ENCODE results near the gene TMEM151A. TPM values are rescaled to one million over a fixed set of nuclear protein-coding genes. Genes with fewer than 3 reads are reported as not detected.

Gene TMEM151A
- total RNA-seq, 2 experiments from 2014 or later, result not detected

DNA sequence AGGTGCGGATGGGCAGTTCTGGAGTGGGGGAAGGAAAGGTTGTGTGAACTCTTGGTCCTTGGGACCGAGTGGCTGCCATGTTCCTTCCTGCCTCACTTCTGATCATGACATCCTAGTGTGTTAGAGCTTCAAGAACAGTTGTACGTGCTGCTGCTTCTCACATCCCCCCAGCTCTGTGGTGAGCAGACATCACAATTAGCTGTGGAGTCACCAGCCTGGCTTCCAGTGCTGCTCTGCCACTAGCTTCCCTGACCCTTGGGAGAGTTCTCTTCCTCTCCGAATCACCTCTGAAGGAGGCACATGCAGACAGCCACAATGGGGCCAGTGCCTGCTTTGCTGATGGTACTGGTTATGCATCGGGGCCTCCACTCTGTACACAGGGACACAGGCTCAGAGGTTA is 29.5 kb upstream of the TMEM151A start:
- CTCF ChIA-PET, result interaction anchor here (0.6 to 3.8 kb wide), 5 partner anchors 19 to 240 kb away, joined by 3 to 13 read pairs (median 4); partner anchors contain the start of gene YIF1A
- peaks cover 19% of the 10 kb centered on the region for H3K4me1 Mint-ChIP-seq
- no peaks in the 10 kb centered on the region for H3K27me3 Mint-ChIP-seq
- H3K36me3 Mint-ChIP-seq, result peaks cover 16% of the 10 kb centered on the region
- ATAC-seq, result no peak
- no peak for DNase-seq
- no peak overlapping the region for H3K27ac Mint-ChIP-seq
- H3K9me3 Mint-ChIP-seq (ENCODE audit: low read depth), result no peaks in the 10 kb centered on the region
- H3K4me3 Mint-ChIP-seq, result no peak overlapping the region

DNA sequence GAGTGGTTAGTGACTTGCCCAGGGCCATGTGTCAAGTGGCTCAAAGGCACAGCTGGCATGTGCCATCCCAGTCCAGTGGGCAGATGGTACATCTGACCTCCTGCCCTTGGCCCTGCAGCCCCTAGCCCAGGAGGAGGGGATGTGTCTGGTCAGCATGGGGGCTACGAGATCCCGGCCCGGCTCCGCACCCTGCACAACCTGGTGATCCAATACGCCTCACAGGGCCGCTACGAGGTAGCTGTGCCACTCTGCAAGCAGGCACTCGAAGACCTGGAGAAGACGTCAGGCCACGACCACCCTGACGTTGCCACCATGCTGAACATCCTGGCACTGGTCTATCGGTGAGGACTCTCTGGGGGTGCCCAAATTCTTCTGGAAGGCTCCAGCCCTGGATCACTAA is 29.0 kb upstream of the TMEM151A start:
- Mint-ChIP-seq H3K4me3 (no peak overlapping the region), H3K4me1 (peaks cover 21% of the 10 kb centered on the region), H3K27ac (no peak overlapping the region), H3K9me3 (ENCODE audit: low read depth) (no peaks in the 10 kb centered on the region), H3K27me3 (no peaks in the 10 kb centered on the region), H3K36me3 (peaks cover 16% of the 10 kb centered on the region)
- CTCF ChIA-PET, result interaction anchor here (0.6 to 3.8 kb wide), 4 partner anchors 18 to 89 kb away, joined by 3 to 13 read pairs (median 4); partner anchors contain the start of gene YIF1A
- no peak for ATAC-seq
- DNase-seq, result no peak

- ATAC-seq, result no peak
- H3K4me1 Mint-ChIP-seq, result peaks cover 25% of the 10 kb centered on the region
- H3K36me3 Mint-ChIP-seq, result peaks cover 16% of the 10 kb centered on the region
- H3K4me3 Mint-ChIP-seq, result no peak overlapping the region
- no peaks in the 10 kb centered on the region for H3K27me3 Mint-ChIP-seq
- no peaks in the 10 kb centered on the region for H3K9me3 Mint-ChIP-seq (ENCODE audit: low read depth)
- CTCF ChIA-PET, result interaction anchor here (0.5 to 3.8 kb wide), 5 partner anchors 18 to 349 kb away, joined by 3 to 13 read pairs (median 3); partner anchors contain the start of gene YIF1A
- H3K27ac Mint-ChIP-seq, result no peak overlapping the region
- no peak for DNase-seq
Measured at GRCh38 chr11:66263231-66263630, 28.5 kb upstream of the TMEM151A start.

DNA sequence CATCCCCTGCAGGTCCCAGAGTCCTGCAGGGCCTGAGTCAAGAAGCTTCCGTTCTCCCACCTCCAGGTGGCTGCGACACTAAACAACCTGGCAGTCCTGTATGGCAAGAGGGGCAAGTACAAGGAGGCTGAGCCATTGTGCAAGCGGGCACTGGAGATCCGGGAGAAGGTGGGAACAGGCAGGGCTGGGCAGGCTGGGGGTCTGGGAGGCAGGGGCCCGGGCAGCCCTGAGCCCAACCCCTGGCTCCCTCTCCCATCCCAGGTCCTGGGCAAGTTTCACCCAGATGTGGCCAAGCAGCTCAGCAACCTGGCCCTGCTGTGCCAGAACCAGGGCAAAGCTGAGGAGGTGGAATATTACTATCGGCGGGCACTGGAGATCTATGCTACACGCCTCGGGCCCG is 27.9 kb upstream of the TMEM151A start:
- Mint-ChIP-seq H3K36me3 (peaks cover 16% of the 10 kb centered on the region), H3K4me1 (peaks cover 21% of the 10 kb centered on the region), H3K27ac (no peak overlapping the region), H3K4me3 (no peak overlapping the region), H3K27me3 (no peaks in the 10 kb centered on the region), H3K9me3 (ENCODE audit: low read depth) (no peaks in the 10 kb centered on the region)
- no peak for ATAC-seq
- DNase-seq, result no peak
- CTCF ChIA-PET, result interaction anchor here (0.5 to 3.8 kb wide), 3 partner anchors 17 to 348 kb away, joined by 3 to 13 read pairs (median 3); no protein-coding TSS in a partner anchor

DNA sequence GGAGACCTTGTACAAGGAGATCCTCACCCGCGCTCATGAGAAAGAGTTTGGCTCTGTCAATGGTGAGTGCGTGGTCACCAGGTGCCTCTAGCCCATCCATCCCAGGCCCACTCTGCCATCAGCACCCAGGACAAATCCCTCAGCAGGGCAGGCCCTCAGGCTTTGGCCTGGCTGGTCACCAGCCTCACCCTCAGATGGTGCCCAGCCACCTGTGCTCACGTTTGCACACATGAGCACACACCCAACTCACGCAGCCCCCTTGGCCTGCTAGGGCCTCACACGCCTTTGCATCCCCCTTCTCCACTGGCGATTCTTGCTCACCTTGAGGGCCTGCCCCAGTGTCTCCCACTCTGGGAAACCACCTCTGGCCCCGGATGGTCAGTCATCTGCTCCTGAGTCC is 27.3 kb upstream of the TMEM151A start:
- H3K9me3 Mint-ChIP-seq (ENCODE audit: low read depth), result no peaks in the 10 kb centered on the region
- no peak for ATAC-seq
- DNase-seq, result no peak
- H3K27me3 Mint-ChIP-seq, result no peaks in the 10 kb centered on the region
- CTCF ChIA-PET, result interaction anchor here (1.0 to 3.8 kb wide), 4 partner anchors 17 to 45 kb away, joined by 3 to 13 read pairs (median 3); no protein-coding TSS in a partner anchor
- H3K36me3 Mint-ChIP-seq, result peaks cover 16% of the 10 kb centered on the region
- peaks cover 17% of the 10 kb centered on the region for H3K4me1 Mint-ChIP-seq
- no peak overlapping the region for H3K27ac Mint-ChIP-seq
- no peak overlapping the region for H3K4me3 Mint-ChIP-seq

DNA sequence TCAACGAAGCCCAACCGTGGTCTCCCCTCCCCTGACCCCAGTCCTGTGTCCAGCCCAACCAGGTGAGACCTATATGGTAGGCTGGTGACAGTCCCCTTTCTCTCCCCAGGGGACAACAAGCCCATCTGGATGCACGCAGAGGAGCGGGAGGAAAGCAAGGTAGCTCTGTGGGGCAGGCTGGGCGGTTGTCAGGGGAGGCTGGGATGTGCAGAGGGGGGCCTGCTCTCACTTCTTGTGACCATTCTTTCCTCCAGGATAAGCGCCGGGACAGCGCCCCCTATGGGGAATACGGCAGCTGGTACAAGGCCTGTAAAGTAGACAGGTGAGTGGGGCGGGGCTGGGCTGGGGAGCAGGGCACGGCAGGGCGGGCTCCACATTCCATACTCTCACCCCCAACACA is 26.8 kb upstream of the TMEM151A start:
- CTCF ChIA-PET, result interaction anchor here (0.6 to 3.8 kb wide), 4 partner anchors 16 to 39 kb away, joined by 3 to 13 read pairs (median 3); no protein-coding TSS in a partner anchor
- Mint-ChIP-seq H3K36me3 (peaks cover 16% of the 10 kb centered on the region), H3K4me3 (no peak overlapping the region), H3K4me1 (peaks cover 18% of the 10 kb centered on the region), H3K27ac (no peak overlapping the region), H3K27me3 (no peaks in the 10 kb centered on the region), H3K9me3 (ENCODE audit: low read depth) (no peaks in the 10 kb centered on the region)
- DNase-seq, result peak; percentile 65
- no peak for ATAC-seq

GRCh38 chr11:66265531-66266377 is 25.9 kb upstream of the TMEM151A start:
- DNase-seq (no peak), ATAC-seq (no peak)
- CTCF ChIA-PET, result interaction anchor here (0.6 to 3.8 kb wide), 5 partner anchors 15 to 45 kb away, joined by 3 to 13 read pairs (median 3); no protein-coding TSS in a partner anchor
- no peaks in the 10 kb centered on the region for H3K27me3 Mint-ChIP-seq
- H3K4me3 Mint-ChIP-seq, result no peak overlapping the region
- no peak overlapping the region for H3K27ac Mint-ChIP-seq
- H3K9me3 Mint-ChIP-seq (ENCODE audit: low read depth), result no peaks in the 10 kb centered on the region
- peaks cover 17% of the 10 kb centered on the region for H3K36me3 Mint-ChIP-seq
- H3K4me1 Mint-ChIP-seq, result peaks cover 27% of the 10 kb centered on the region

DNA sequence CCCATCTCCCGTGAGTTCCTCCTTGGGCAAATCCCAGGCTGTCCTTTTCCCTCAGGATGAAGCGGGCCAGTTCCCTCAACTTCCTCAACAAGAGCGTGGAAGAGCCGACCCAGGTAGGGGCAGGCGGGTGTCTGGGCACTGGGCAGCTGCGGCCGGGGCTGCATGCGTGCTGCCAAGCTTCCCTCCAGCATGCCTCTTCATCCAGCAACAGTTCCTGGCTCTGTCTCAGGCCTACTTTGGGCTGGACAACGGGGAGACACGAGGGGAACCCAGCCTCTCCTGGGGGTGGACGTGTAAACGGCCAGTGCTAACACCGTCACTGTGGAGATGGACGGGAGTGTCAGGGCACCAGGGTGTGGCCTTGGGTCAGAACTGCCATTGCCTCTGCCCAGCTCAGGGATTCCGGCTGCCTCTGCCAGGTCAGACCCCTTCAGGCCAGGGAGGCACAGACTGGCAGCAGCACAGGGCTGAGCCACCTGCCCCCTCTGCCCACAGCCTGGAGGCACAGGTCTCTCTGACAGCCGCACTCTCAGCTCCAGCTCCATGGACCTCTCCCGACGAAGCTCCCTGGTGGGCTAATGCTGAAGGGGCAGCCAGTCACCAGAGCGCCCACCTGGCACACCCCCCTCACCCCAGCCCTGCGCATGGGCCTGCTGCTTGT is 25.2 kb upstream of the TMEM151A start:
- no peaks in the 10 kb centered on the region for H3K27me3 Mint-ChIP-seq
- no peak for ATAC-seq
- H3K4me3 Mint-ChIP-seq, result peak overlapping the region; percentile 91
- CTCF ChIA-PET, result interaction anchor here (0.9 to 1.5 kb wide), 2 partner anchors 43 to 46 kb away, joined by 3 to 6 read pairs; no protein-coding TSS in a partner anchor
- H3K9me3 Mint-ChIP-seq (ENCODE audit: low read depth), result no peaks in the 10 kb centered on the region
- DNase-seq, result no peak
- H3K36me3 Mint-ChIP-seq, result peaks cover 19% of the 10 kb centered on the region
- H3K27ac Mint-ChIP-seq, result no peak overlapping the region
- peaks cover 31% of the 10 kb centered on the region for H3K4me1 Mint-ChIP-seq

DNA sequence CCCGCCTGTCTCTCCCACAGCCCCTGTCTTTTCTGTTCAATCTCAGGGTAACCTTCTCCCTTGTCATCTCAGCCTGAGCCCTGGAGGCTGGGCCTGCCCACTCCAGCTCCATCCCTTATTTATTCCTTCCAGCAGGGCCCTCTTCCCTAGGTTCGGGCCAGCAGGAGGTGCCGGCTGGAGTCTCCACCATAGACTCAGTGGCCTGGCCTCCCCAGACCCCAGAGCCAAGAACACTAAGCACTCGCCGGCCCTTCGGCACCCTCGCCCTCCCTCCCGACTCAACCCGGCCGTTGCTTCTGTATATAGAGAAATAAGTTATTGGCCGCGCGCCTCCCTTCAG is 24.7 kb upstream of the TMEM151A start:
- Mint-ChIP-seq H3K4me3 (peak overlapping the region; percentile 91), H3K27me3 (no peaks in the 10 kb centered on the region), H3K36me3 (peaks cover 23% of the 10 kb centered on the region), H3K9me3 (ENCODE audit: low read depth) (no peaks in the 10 kb centered on the region), H3K4me1 (peaks cover 36% of the 10 kb centered on the region), H3K27ac (peak overlapping the region; percentile 54)
- CTCF ChIA-PET, result interaction anchor here (1.5 to 7.2 kb wide), 2 partner anchors 15 to 44 kb away, joined by 6 to 85 read pairs; no protein-coding TSS in a partner anchor
- ATAC-seq, result no peak
- no peak for DNase-seq

DNA sequence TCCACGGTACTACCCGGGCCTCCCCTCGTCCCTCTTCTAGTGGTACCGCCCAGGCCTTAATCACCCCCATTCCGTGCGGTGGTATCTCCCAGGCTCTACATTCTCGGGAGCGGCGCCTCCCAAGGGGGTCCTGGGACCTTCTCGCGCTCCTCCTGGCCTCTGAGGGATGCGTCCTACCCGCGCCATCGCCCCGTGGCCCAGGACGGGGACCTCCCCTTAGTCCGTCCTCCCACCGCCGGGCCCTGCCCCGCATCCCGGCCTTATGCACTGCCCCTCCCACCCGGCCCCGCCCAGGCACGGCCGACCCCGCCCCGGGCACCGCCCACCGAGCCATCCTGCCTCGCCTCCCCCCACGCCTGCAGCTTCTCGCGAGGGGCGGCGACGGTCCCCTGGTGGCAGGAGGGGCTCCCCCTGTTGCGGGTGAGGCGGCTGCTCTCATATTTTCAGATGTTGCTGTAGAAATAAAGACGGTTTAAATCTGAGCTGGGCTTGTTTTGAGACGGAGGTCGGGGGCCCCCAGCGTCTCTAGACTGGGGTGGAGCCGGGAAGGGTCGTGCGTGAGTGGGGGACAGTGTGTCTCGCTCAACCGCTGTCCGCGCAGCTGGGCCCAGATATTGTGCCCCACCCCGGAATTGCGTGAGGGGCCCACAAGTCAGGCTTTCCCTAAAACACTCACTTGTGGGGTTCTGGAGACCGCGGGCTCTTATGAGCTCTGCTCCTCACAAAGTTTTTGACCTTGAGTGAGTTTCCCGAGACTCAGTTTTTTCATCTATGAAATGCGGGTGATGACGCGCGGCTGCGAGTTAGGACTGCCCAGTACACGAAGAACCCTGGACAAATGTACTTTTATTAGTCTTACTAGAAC is 24.1 kb upstream of the TMEM151A start:
- H3K9me3 Mint-ChIP-seq (ENCODE audit: low read depth), result no peaks in the 10 kb centered on the region
- H3K27me3 Mint-ChIP-seq, result no peaks in the 10 kb centered on the region
- peak overlapping the region; percentile 91 for H3K4me3 Mint-ChIP-seq
- peaks cover 42% of the 10 kb centered on the region for H3K4me1 Mint-ChIP-seq
- peaks cover 27% of the 10 kb centered on the region for H3K36me3 Mint-ChIP-seq
- peak; percentile 63 for ATAC-seq
- peak overlapping the region; percentile 91 for H3K27ac Mint-ChIP-seq
- DNase-seq, result peak; percentile 92
- CTCF ChIA-PET, result interaction anchor here (0.6 to 7.2 kb wide), 6 partner anchors 14 to 122 kb away, joined by 3 to 85 read pairs (median 5); no protein-coding TSS in a partner anchor

DNA sequence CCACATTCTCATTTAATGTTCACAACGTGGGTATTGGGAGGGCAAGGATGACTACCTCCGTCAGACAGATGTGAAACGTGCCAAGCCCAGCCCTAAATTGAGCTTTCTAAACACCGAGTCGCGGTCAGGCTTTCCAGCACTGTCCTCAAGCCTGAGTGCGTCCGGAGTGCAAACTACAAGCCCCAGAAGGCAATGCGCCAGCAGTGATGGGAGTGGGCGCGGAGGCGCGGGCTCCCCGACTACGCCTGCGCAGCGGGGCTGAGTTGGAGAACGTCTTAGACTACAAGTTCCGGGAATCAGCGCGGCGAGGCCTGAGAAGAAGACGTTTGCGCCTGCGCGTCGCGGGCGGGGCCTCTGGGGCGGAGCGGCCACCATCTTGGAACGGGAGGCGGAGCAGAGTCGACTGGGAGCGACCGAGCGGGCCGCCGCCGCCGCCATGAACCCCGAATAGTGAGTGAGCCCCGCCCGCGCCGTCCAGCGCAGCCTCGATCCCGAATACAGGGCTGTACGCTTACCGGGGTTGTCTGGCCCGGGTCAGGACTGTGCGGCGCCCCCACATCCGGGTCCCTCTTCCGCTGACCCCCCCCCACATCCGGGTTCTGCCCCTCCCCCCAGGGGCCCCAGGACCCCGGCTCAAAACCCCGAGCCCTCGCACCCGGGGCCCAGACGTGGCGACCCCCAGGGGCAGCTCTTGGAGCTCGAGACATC is 23.3 kb upstream of the TMEM151A start, which contains the start of gene RAB1B:
Gene RAB1B (plus strand): TSS at position 396 of the 708 bp plus-strand sequence. CDS start 41 bp downstream, at position 437.
- Mint-ChIP-seq H3K4me1 (peaks cover 49% of the 10 kb centered on the region), H3K9me3 (ENCODE audit: low read depth) (no peaks in the 10 kb centered on the region), H3K36me3 (peaks cover 34% of the 10 kb centered on the region), H3K27me3 (no peaks in the 10 kb centered on the region), H3K4me3 (peak within 1 kb of the TSS; percentile 91), H3K27ac (peak within 1 kb of the TSS; percentile 91)
- DNase-seq (peak; percentile 100), ATAC-seq (peak; percentile 88)
- CTCF ChIA-PET, result interaction anchor here (0.8 to 7.2 kb wide), 5 partner anchors 13 to 121 kb away, joined by 3 to 85 read pairs (median 7); no protein-coding TSS in a partner anchor

Measured in activated CD8-positive, alpha-beta memory T cell treated with anti-CD3 and anti-CD28 coated beads, Interleukin-2, amount 10 ng/mL, durations not matched to agents 7 days and 5 days (primary cell).